Measurements from ENCODE around the gene CCDC90B.

GRCh38 chr11:83222499-83222898, 63.7 kb downstream of the CCDC90B start:
- TF ChIP-seq CTCF (conservative IDR thresholded peaks at IDR 0.05; ENCODE audit: low read length) (no peak), EZH2phosphoT487 (IDR thresholded peaks at IDR 0.05; ENCODE audit: borderline replicate concordance, low read depth, low read length) (no peak)

All from OCI-LY7 (cell line).